ENCODE results near the gene DDX41.

Gene DDX41

GRCh38 chr5:177511796-177512675, 4.7 kb downstream of the DDX41 start:
- H3K4me1 Mint-ChIP-seq (ENCODE audit: low read depth): peaks cover 23% of the 10 kb centered on the region
- H3K27ac Mint-ChIP-seq: no peak overlapping the region
- no peaks in the 10 kb centered on the region for H3K27me3 Mint-ChIP-seq (ENCODE audit: low read depth)
- no peak overlapping the region for H3K4me3 Mint-ChIP-seq
- H3K9me3 Mint-ChIP-seq: no peaks in the 10 kb centered on the region
- H3K36me3 Mint-ChIP-seq (ENCODE audit: low read depth): peaks cover 38% of the 10 kb centered on the region

GRCh38 chr5:177511181-177511580, 5.6 kb downstream of the DDX41 start:
- no peak overlapping the region for H3K27ac Mint-ChIP-seq
- H3K4me1 Mint-ChIP-seq (ENCODE audit: low read depth): peaks cover 17% of the 10 kb centered on the region
- peaks cover 32% of the 10 kb centered on the region for H3K36me3 Mint-ChIP-seq (ENCODE audit: low read depth)
- no peaks in the 10 kb centered on the region for H3K9me3 Mint-ChIP-seq
- no peak overlapping the region for H3K4me3 Mint-ChIP-seq
- no peaks in the 10 kb centered on the region for H3K27me3 Mint-ChIP-seq (ENCODE audit: low read depth)

DNA sequence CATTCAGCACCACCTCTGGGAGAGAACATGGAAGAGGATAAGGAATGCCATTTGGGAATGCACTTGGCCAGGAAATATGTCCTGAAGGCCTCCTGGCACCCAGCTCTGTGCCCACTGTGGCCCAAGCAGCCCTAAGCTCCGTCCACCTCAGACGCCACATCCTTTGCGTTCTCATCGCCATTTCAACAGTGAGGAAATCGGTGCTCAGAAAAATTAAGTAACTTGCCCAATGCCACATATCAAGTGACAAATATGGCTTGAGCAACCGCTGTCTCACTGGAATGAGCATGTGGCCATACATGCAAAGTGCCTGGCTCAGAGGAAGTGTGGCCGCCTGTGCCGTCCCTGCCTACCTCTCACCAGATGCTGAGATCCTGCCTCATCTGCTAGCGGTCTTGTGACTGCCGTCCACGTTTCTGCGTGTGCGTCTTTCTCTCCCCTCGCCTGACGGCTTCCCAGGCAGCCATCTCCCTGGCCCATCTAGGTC, 6.2 kb downstream of the DDX41 start:
- peaks cover 12% of the 10 kb centered on the region for H3K4me1 Mint-ChIP-seq (ENCODE audit: low read depth)
- no peak overlapping the region for H3K27ac Mint-ChIP-seq
- no peaks in the 10 kb centered on the region for H3K9me3 Mint-ChIP-seq
- H3K4me3 Mint-ChIP-seq: no peak overlapping the region
- H3K36me3 Mint-ChIP-seq (ENCODE audit: low read depth): peaks cover 26% of the 10 kb centered on the region
- H3K27me3 Mint-ChIP-seq (ENCODE audit: low read depth): no peaks in the 10 kb centered on the region

- Mint-ChIP-seq H3K9me3 (no peaks in the 10 kb centered on the region), H3K27me3 (ENCODE audit: low read depth) (no peaks in the 10 kb centered on the region), H3K36me3 (ENCODE audit: low read depth) (peaks cover 22% of the 10 kb centered on the region)
Measured at GRCh38 chr5:177509991-177510566, 6.7 kb downstream of the DDX41 start.

GRCh38 chr5:177509381-177509951, 7.3 kb downstream of the DDX41 start, which contains the start of gene DOK3:
Gene DOK3, minus strand, starts transcription at chr5:177509826. Its CDS starts 286 bp downstream, at chr5:177509540.
- H3K27ac Mint-ChIP-seq: no peak within 1 kb of the TSS
- peaks cover 4% of the 10 kb centered on the region for H3K4me1 Mint-ChIP-seq (ENCODE audit: low read depth)
- H3K36me3 Mint-ChIP-seq (ENCODE audit: low read depth): peaks cover 21% of the 10 kb centered on the region
- no peaks in the 10 kb centered on the region for H3K27me3 Mint-ChIP-seq (ENCODE audit: low read depth)
- H3K9me3 Mint-ChIP-seq: no peaks in the 10 kb centered on the region
- no peak within 1 kb of the TSS for H3K4me3 Mint-ChIP-seq

More at GRCh38 chr5:177509991-177510566, 6.7 kb downstream of the DDX41 start:
- Mint-ChIP-seq H3K4me3 (no peak overlapping the region), H3K27ac (no peak overlapping the region), H3K4me1 (ENCODE audit: low read depth) (peaks cover 6% of the 10 kb centered on the region)

DNA sequence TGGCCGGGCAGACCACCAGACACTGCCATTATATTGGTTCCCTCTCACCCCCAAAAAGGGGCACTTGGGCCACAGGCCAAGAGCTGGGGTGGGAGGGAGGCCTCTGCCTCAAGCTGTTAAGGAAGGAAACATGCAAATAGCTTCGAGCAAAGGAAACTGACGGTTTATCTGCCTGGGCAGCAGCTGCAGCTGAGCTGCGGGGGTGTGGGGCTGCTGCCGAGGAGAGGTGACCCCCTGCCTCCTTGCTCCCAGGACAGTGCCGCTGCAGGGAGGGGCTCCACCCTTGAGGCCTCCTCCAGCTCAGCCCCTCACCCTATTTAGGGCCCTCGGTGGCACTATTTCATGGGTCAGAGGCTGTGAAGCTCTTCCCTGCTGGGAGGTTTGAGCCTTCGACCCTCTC, 7.9 kb downstream of the DDX41 start:
- H3K36me3 Mint-ChIP-seq (ENCODE audit: low read depth): peaks cover 16% of the 10 kb centered on the region
- no peaks in the 10 kb centered on the region for H3K27me3 Mint-ChIP-seq (ENCODE audit: low read depth)
- H3K27ac Mint-ChIP-seq: no peak overlapping the region
- peaks cover 1% of the 10 kb centered on the region for H3K4me1 Mint-ChIP-seq (ENCODE audit: low read depth)
- no peaks in the 10 kb centered on the region for H3K9me3 Mint-ChIP-seq
- H3K4me3 Mint-ChIP-seq: no peak overlapping the region

DNA sequence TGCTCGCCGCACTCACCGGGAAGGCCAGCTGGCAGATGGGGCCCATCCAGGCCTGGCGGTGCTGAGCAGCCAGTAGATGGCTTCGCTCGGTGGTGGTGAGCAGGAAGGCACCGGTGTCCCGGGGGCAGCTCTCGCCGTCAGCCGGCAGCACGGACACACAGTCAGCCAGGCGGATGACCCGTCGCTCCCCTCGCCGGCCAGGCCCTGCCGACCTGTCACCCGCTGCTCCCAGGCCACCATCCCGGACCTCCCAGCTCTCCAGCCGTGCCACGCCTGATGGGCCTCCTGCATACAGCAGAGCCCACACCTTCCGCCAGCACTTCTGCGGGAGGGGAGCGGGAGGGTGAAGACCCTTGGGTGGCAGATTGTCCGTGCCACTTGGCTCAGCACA, 8.5 kb downstream of the DDX41 start:
- H3K4me3 Mint-ChIP-seq: no peak overlapping the region
- H3K4me1 Mint-ChIP-seq (ENCODE audit: low read depth): peaks cover 1% of the 10 kb centered on the region
- no peaks in the 10 kb centered on the region for H3K27me3 Mint-ChIP-seq (ENCODE audit: low read depth)
- H3K27ac Mint-ChIP-seq: no peak overlapping the region
- H3K9me3 Mint-ChIP-seq: no peaks in the 10 kb centered on the region
- H3K36me3 Mint-ChIP-seq (ENCODE audit: low read depth): peaks cover 15% of the 10 kb centered on the region

DNA sequence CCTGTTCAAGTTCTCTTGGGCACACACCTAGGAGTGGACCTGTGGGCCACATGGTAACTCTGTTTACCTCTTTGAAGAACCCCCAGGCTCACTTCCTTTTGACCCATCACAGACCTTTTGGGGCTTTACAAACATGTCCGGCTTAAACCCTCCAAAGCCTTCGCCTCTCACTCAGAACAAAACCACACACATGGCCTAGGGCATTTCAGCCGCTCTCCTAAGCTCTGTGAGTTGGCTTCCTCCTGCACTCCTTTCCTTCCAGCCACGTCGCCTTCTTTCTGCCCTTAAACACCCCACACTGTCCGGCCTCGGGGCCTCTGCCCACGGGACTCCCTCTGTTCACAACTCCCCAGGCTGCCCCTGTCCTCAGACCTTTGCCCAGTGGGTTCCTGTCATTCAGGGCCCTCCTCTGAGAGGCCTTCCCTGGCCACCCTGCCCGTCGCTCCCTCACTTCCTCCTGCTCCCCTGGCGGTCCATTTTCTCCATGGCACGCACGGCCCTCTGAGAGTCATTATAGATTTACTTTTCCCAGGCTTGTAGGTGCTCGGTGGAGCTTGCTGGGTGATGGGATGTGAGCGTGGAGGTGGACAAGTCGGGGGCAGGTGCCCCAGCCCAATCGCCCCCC, 9.1 kb downstream of the DDX41 start:
- peaks cover 1% of the 10 kb centered on the region for H3K4me1 Mint-ChIP-seq (ENCODE audit: low read depth)
- no peak overlapping the region for H3K27ac Mint-ChIP-seq
- H3K27me3 Mint-ChIP-seq (ENCODE audit: low read depth): no peaks in the 10 kb centered on the region
- H3K4me3 Mint-ChIP-seq: no peak overlapping the region
- no peaks in the 10 kb centered on the region for H3K9me3 Mint-ChIP-seq
- peaks cover 12% of the 10 kb centered on the region for H3K36me3 Mint-ChIP-seq (ENCODE audit: low read depth)

DNA sequence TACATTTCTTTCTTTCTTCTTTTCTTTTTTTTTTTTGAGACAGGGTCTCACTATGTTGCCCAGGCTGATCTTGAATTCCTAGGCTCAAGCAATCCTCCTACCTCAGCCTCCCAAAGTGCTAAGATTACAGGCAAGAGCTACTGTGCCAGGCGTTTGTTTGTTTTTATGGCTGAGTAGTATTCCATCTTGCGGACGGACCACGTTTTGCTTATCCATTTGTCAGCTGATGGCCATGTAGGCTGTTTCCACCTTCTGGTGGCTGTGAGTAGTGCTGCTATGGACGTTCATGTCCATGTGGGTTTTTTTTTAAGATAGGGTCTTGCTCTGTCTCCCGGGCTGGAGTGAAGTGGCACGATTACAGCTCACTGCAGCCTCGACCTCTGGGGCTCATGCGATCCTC, 9.6 kb downstream of the DDX41 start:
- Mint-ChIP-seq H3K4me1 (ENCODE audit: low read depth) (peaks cover 1% of the 10 kb centered on the region), H3K9me3 (no peaks in the 10 kb centered on the region), H3K4me3 (no peak overlapping the region), H3K27me3 (ENCODE audit: low read depth) (no peaks in the 10 kb centered on the region), H3K27ac (no peak overlapping the region), H3K36me3 (ENCODE audit: low read depth) (peaks cover 8% of the 10 kb centered on the region)

- Mint-ChIP-seq H3K27ac (no peak overlapping the region), H3K4me3 (no peak overlapping the region), H3K4me1 (ENCODE audit: low read depth) (peaks cover 4% of the 10 kb centered on the region), H3K36me3 (ENCODE audit: low read depth) (peaks cover 2% of the 10 kb centered on the region), H3K27me3 (ENCODE audit: low read depth) (peaks cover 4% of the 10 kb centered on the region), H3K9me3 (no peaks in the 10 kb centered on the region)
Measured at GRCh38 chr5:177505075-177505474, 11.7 kb downstream of the DDX41 start.

DNA sequence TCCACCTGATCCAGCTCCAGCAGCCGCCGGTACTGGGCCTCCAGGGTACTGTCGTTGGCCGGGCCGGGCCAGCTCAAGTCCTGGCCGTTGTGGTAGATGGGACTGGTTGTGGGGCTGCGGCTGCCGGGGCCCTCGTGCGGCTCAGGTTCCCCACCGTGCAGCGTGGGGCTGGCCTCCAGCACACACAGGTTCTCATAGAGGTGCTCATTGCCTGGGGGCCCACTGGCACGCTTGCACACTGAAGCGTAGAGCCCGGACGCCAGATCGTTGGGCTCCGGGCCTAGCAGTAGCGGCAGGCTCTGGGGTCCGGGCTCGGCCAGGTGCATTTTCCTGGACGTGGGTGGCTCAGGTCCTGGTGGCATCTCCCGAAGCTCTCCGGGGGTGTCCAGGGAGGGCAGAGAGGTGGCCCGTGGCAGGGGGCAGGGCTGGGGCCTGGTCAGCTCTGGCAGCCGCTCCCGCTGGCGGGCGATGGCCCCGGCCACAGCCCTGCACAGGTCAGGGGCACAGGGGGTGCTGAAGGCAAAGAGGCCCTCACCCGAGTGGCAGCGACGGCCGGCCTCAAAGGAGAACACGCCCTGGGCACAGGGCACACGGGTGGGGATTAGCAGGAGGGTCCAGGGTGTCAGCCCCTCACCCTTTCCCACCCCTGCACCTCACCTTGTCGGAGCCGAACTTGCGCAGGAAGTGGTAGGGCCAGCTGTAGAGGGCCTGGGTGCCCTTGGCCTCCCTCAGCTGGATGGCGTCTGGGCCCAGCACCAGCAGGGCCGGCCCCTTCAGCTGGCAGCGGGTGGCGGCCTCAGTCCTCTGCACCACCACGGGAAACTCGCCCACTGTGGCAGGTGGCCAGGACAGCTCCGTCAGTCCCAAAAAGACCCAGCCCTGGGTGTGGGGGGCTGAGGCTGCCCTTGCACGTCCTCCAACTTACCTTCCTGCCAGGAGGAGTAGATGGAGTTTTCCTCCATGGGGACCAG, 12.4 kb downstream of the DDX41 start:
- no peak overlapping the region for H3K4me3 Mint-ChIP-seq
- peaks cover 10% of the 10 kb centered on the region for H3K27me3 Mint-ChIP-seq (ENCODE audit: low read depth)
- peaks cover 2% of the 10 kb centered on the region for H3K4me1 Mint-ChIP-seq (ENCODE audit: low read depth)
- H3K36me3 Mint-ChIP-seq (ENCODE audit: low read depth): peaks cover 2% of the 10 kb centered on the region
- no peaks in the 10 kb centered on the region for H3K9me3 Mint-ChIP-seq
- no peak overlapping the region for H3K27ac Mint-ChIP-seq

DNA sequence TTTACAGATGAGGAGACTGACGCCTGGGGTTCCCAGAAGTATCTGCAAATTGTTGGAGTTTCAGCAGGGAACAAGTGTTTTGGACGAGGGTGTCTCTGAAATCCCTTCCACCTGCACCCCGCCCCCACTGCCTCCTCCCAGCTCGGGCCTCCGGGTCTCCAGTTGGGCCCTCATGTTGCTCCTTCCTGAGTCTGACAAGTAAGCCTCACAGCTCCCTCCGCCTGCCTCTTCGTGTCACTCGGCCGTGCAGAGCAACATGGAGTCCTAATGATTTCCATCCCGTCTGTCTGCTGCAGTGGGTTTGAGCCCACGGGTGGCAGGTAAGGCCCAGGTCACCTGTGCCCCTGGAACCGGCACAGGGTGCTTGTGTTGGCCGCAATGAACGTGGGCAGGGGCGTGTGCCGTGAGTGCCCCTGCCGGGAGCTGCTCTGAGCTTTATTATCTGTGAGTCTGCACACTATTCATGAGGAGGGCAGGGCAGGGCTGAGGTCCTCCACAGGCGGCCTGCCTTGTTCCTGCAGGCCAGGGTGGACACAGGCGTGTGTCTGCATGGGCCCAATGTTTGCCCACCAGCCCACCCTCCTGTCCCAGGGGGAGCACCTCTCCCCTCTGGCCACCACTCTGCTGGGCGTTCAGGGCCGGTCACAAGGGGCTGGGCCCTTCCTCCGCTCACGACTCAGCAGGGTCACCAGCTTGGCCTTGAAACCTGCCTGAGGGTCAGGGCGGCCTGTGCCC, 13.2 kb downstream of the DDX41 start:
- no peak overlapping the region for H3K4me3 Mint-ChIP-seq
- peaks cover 7% of the 10 kb centered on the region for H3K4me1 Mint-ChIP-seq (ENCODE audit: low read depth)
- no peak overlapping the region for H3K27ac Mint-ChIP-seq
- no peaks in the 10 kb centered on the region for H3K9me3 Mint-ChIP-seq
- H3K36me3 Mint-ChIP-seq (ENCODE audit: low read depth): peaks cover 3% of the 10 kb centered on the region
- H3K27me3 Mint-ChIP-seq (ENCODE audit: low read depth): peaks cover 15% of the 10 kb centered on the region

GRCh38 chr5:177502886-177503285, 13.9 kb downstream of the DDX41 start:
- Mint-ChIP-seq H3K27me3 (ENCODE audit: low read depth) (peaks cover 22% of the 10 kb centered on the region), H3K36me3 (ENCODE audit: low read depth) (peaks cover 3% of the 10 kb centered on the region), H3K9me3 (no peaks in the 10 kb centered on the region), H3K4me1 (ENCODE audit: low read depth) (peaks cover 11% of the 10 kb centered on the region), H3K27ac (no peak overlapping the region), H3K4me3 (no peak overlapping the region)

Data from T-helper 1 cell treated with Interleukin-12 subunit alpha and Interleukin-12 subunit beta and Interleukin-4 antibody, amounts not matched to agents 30 μg/mL and 1 μg/mL, for 36 hours (primary cell).